Smooth muscle cell (in vitro differentiated cells): ENCODE measurements around the gene SETD7. TPM values are rescaled to one million over a fixed set of nuclear protein-coding genes. Genes with fewer than 3 reads are reported as not detected.

Experiments
- DNase-seq: peaks from one replicate; lab custom pipeline; 2025; ENCODE audit not compliant: unreplicated experiment; lab: John Stamatoyannopoulos, UW
- H2AFZ ChIP-seq: fragments of 200-600 bp; sonication (generic); 2 replicates; pipeline ENCODE4 v1.6.0; 2016; ENCODE audit warnings: antibody characterized with exemption, low read depth, mild to moderate bottlenecking
- H3F3A ChIP-seq: fragments of 200-600 bp; sonication (generic); 2 replicates; pipeline ENCODE4 v1.6.0; 2017; ENCODE audit warnings: antibody characterized with exemption, low read depth
- H3K27ac ChIP-seq: fragments of 200-600 bp; sonication (generic); 2 replicates; pipeline ENCODE4 v1.5.1; 2016; ENCODE audit warnings: low read depth, mild to moderate bottlenecking
- H3K27me3 ChIP-seq: fragments of 200-600 bp; sonication (generic); 2 replicates; pipeline ENCODE4 v1.6.1; 2016; ENCODE audit warnings: low read depth, mild to moderate bottlenecking
- H3K36me3 ChIP-seq: fragments of 200-600 bp; sonication (generic); 2 replicates; pipeline ENCODE4 v1.5.1; 2016; ENCODE audit warnings: low read depth
- H3K4me1 ChIP-seq: fragments of 200-600 bp; sonication (generic); 2 replicates; pipeline ENCODE4 v1.5.1; 2016; ENCODE audit warnings: low read depth
- H3K4me2 ChIP-seq: fragments of 200-600 bp; sonication (generic); 2 replicates; pipeline ENCODE4 v1.6.0; 2016; ENCODE audit warnings: mild to moderate bottlenecking
- H3K4me3 ChIP-seq: fragments of 200-600 bp; sonication (generic); 2 replicates; pipeline ENCODE4 v1.5.1; 2016; ENCODE audit warnings: mild to moderate bottlenecking
- H3K79me2 ChIP-seq: fragments of 200-600 bp; sonication (generic); 2 replicates; pipeline ENCODE4 v1.6.0; 2016; ENCODE audit warnings: low read depth, mild to moderate bottlenecking
- H3K9ac ChIP-seq: fragments of 200-600 bp; sonication (generic); 2 replicates; pipeline ENCODE4 v1.6.0; 2016; ENCODE audit warnings: low read depth
- H3K9me3 ChIP-seq: fragments of 200-600 bp; sonication (generic); replicated peaks from 2 replicates; pipeline ENCODE4 v1.5.1; 2016; ENCODE audit warnings: low read depth
- H4K20me1 ChIP-seq: fragments of 200-600 bp; sonication (generic); 2 replicates; pipeline ENCODE4 v1.6.0; 2016; ENCODE audit warnings: low read depth
- WGBS: methylation state at CpG from one replicate; pipeline ENCODE4 v1.1.7; 2016; ENCODE audit warnings: low lambda C conversion rate; 5-methylcytosine and 5-hydroxymethylcytosine counted together
- polyA plus RNA-seq: library from polyadenylated mRNA; unstranded; fragments of >200 nt; fragmentation: Nextera tagmentation; extraction: Ambion mirVana; gene quantifications from 2 replicates; pipeline ENCODE4 v1.2.1, GENCODE V29; 2016
- total RNA-seq: library from RNA; depleted of rRNA; stranded (reverse); fragments of >200 nt; gene quantifications from 2 replicates; pipeline ENCODE4 v1.2.3, GENCODE V29; 2014
- TF ChIP-seq, protein P1 (sequence below): fragments of 200-600 bp; sonication (generic); IDR thresholded peaks from 2 replicates; pipeline ENCODE4 v1.5.1; 2017; ENCODE audit warnings: borderline replicate concordance, mild to moderate bottlenecking, antibody characterized with exemption; ENCODE audit not compliant: insufficient read depth, poor library complexity, severe bottlenecking

The SETD7 gene
- total and polyA plus RNA-seq, 2 experiments from 2014 or later: 8.5 to 34.2 TPM

DNA sequence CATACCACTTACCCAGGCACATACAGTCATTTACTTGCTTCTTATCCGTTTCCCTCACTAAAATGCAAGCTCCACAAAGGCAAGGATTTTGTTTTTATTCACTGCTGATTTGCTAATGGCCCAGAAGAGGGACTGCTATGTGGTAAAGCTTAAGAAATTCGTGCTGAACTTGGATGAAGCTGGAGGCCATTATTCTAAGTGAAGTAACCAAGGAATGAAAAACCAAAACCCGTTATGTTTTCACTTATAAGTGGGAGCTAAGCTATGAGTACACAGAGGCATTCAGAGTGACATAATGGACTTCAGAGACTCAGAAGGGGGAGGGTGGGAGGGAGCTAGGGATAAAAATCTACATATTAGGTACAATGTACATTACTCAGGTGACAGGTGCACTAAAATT, 54.9 kb downstream of the SETD7 start:
- no peaks in the 10 kb centered on the region for H3K4me1 ChIP-seq
- no peak overlapping the region for H2AFZ ChIP-seq
- no peaks in the 10 kb centered on the region for H3K79me2 ChIP-seq
- WGBS: 49% methylated on average over 3 of the region's 3 CpGs
- no peak overlapping the region for H3K4me3 ChIP-seq
- H3K36me3 ChIP-seq: no peaks in the 10 kb centered on the region
- no peak overlapping the region for H3K4me2 ChIP-seq
- TF ChIP-seq, protein P1, sequence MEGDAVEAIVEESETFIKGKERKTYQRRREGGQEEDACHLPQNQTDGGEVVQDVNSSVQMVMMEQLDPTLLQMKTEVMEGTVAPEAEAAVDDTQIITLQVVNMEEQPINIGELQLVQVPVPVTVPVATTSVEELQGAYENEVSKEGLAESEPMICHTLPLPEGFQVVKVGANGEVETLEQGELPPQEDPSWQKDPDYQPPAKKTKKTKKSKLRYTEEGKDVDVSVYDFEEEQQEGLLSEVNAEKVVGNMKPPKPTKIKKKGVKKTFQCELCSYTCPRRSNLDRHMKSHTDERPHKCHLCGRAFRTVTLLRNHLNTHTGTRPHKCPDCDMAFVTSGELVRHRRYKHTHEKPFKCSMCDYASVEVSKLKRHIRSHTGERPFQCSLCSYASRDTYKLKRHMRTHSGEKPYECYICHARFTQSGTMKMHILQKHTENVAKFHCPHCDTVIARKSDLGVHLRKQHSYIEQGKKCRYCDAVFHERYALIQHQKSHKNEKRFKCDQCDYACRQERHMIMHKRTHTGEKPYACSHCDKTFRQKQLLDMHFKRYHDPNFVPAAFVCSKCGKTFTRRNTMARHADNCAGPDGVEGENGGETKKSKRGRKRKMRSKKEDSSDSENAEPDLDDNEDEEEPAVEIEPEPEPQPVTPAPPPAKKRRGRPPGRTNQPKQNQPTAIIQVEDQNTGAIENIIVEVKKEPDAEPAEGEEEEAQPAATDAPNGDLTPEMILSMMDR: no peak
- DNase-seq: no peak
- no peaks in the 10 kb centered on the region for H3K27me3 ChIP-seq
- no peaks in the 10 kb centered on the region for H3K9me3 ChIP-seq
- no peaks in the 10 kb centered on the region for H4K20me1 ChIP-seq
- H3F3A ChIP-seq: no peaks in the 10 kb centered on the region
- no peak overlapping the region for H3K27ac ChIP-seq
- H3K9ac ChIP-seq: no peak overlapping the region

DNA sequence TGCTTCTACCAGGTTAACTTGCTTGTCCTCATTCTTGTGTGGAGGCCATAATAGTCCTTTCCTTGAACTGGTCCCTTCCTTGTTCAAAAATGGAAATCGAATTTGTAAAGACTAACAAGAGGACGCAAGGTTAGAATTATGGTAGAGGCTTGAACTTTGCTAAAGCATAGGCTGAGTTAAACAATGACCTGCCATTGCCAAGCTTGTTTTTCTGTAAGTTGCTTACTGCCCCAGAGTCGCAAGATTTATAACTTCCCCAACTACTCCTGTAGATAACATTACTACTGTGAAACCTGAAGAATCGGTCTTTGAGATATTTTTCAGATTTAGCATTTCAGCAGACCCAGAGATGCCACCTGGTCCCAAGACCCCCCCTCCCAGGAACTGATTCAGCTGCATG, 56.8 kb downstream of the SETD7 start:
- TF ChIP-seq, protein P1: no peak
- Histone ChIP-seq H3K4me3 (no peak overlapping the region), H3K36me3 (no peaks in the 10 kb centered on the region), H3K9me3 (no peaks in the 10 kb centered on the region), H3K9ac (no peak overlapping the region), H3K27ac (no peak overlapping the region), H3F3A (no peaks in the 10 kb centered on the region), H3K27me3 (no peaks in the 10 kb centered on the region), H3K79me2 (no peaks in the 10 kb centered on the region), H4K20me1 (no peaks in the 10 kb centered on the region), H2AFZ (no peak overlapping the region), H3K4me2 (peak overlapping the region; percentile 14), H3K4me1 (no peaks in the 10 kb centered on the region)
- WGBS: 79% methylated on average over 4 of the region's 4 CpGs
- DNase-seq: no peak

DNA sequence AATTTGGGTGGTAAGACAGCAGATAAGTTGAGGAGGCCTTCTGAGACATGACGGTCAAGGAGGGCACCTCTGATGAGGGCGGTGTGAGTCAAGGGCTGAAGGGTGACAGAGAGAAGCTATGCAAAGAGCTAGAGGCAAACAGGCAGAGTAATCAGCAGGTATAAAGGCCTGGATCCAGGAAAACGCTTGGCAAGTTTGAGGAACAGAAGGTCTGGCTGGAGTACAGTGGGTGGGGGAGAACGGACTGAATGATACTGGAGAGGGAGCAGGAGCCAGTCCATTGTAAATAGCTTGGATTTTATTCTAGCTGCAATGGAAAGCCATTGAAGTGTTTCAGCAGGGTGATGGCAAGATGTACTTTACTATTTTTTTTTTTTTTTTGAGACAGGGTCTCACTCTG, 62.8 kb downstream of the SETD7 start:
- no peaks in the 10 kb centered on the region for H3K27me3 ChIP-seq
- H3K36me3 ChIP-seq: no peaks in the 10 kb centered on the region
- no peaks in the 10 kb centered on the region for H3K9me3 ChIP-seq
- H4K20me1 ChIP-seq: no peaks in the 10 kb centered on the region
- H3F3A ChIP-seq: no peaks in the 10 kb centered on the region
- no peak overlapping the region for H3K9ac ChIP-seq
- TF ChIP-seq, protein P1: no peak
- no peaks in the 10 kb centered on the region for H3K79me2 ChIP-seq
- H3K27ac ChIP-seq: no peak overlapping the region
- DNase-seq: no peak
- no peak overlapping the region for H3K4me2 ChIP-seq
- H2AFZ ChIP-seq: no peak overlapping the region
- no peak overlapping the region for H3K4me3 ChIP-seq
- no peaks in the 10 kb centered on the region for H3K4me1 ChIP-seq
- WGBS: 90% methylated on average over 4 of the region's 4 CpGs

DNA sequence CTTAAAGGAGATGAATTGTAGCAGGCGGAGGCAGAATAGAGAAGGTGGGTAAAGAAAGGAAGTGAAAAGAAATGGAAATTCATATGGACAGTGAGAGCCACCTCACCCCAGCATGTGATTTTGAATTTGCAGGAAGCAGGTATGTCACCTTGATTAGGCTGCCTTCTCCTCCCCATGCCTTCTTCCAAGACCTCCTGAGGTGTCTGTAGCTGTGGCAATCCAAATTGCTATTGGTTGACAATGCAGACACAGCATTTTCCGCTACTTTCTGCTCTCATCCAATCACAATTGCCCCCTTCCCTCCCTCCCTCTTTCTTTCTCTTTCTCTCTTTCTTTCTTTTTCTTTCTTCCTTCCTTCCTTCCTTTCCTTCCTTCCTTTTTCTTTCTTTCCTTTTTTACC, 63.6 kb downstream of the SETD7 start:
- H3K9me3 ChIP-seq: no peaks in the 10 kb centered on the region
- no peak overlapping the region for H3K27ac ChIP-seq
- TF ChIP-seq, protein P1: no peak
- no peak overlapping the region for H2AFZ ChIP-seq
- 87% methylated on average over 2 of the region's 2 CpGs for WGBS
- no peaks in the 10 kb centered on the region for H4K20me1 ChIP-seq
- H3K79me2 ChIP-seq: no peaks in the 10 kb centered on the region
- no peaks in the 10 kb centered on the region for H3F3A ChIP-seq
- DNase-seq: no peak
- H3K4me2 ChIP-seq: no peak overlapping the region
- H3K27me3 ChIP-seq: no peaks in the 10 kb centered on the region
- no peaks in the 10 kb centered on the region for H3K4me1 ChIP-seq
- H3K4me3 ChIP-seq: no peak overlapping the region
- H3K9ac ChIP-seq: no peak overlapping the region
- no peaks in the 10 kb centered on the region for H3K36me3 ChIP-seq
